GM18867 (cell line): Measurements from ENCODE around the gene CSAD.
"Not testable (repeated sequence)": the region's sequence is repeated elsewhere in the genome, so short reads cannot be mapped to it uniquely, and the experiment has no call there.

ENCODE experiments used
- ATAC-seq: cut with Tn5 transposase; IDR thresholded peaks from one replicate; pipeline ENCODE4 v1.9.1; 2021; ENCODE audit warnings: mild to moderate bottlenecking, moderate library complexity; ENCODE audit not compliant: unreplicated experiment

CSAD gene

GRCh38 chr12:53180931-53181645, 363 bp upstream of the CSAD start:
- peak; percentile 46 for ATAC-seq

GRCh38 chr12:53179687-53180219, 972 bp downstream of the CSAD start:
- peak; percentile 13 for ATAC-seq

- ATAC-seq, result not testable (repeated sequence)
Measured at GRCh38 chr12:53178803-53179202, 1.9 kb downstream of the CSAD start.

GRCh38 chr12:53177447-53177846, 3.3 kb downstream of the CSAD start:
- ATAC-seq, result not testable (repeated sequence)

GRCh38 chr12:53176750-53177149, 4.0 kb downstream of the CSAD start:
- ATAC-seq, result no peak

GRCh38 chr12:53174881-53175491, 5.7 kb downstream of the CSAD start:
- ATAC-seq, result no peak

- no peak for ATAC-seq
Measured at GRCh38 chr12:53173085-53173715, 7.5 kb downstream of the CSAD start.

- no peak for ATAC-seq
Measured at GRCh38 chr12:53172352-53172751, 8.4 kb downstream of the CSAD start.

GRCh38 chr12:53171725-53172329, 8.9 kb downstream of the CSAD start:
- no peak for ATAC-seq

GRCh38 chr12:53170876-53171724, 9.6 kb downstream of the CSAD start:
- no peak for ATAC-seq

GRCh38 chr12:53170215-53170614, 10.5 kb downstream of the CSAD start:
- ATAC-seq, result no peak

- ATAC-seq, result no peak
Measured at GRCh38 chr12:53169644-53170043, 11.1 kb downstream of the CSAD start.

GRCh38 chr12:53166837-53167236, 13.9 kb downstream of the CSAD start:
- no peak for ATAC-seq

- not testable (repeated sequence) for ATAC-seq
Measured at GRCh38 chr12:53163008-53163407, 17.7 kb downstream of the CSAD start.

GRCh38 chr12:53161119-53161911, 19.4 kb downstream of the CSAD start:
- no peak for ATAC-seq

- no peak for ATAC-seq
Measured at GRCh38 chr12:53160673-53161072, 20.1 kb downstream of the CSAD start.

GRCh38 chr12:53160000-53160399, 20.7 kb downstream of the CSAD start:
- no peak for ATAC-seq

GRCh38 chr12:53159195-53159839, 21.4 kb downstream of the CSAD start:
- ATAC-seq, result peak; percentile 71

GRCh38 chr12:53152390-53152789, 28.3 kb downstream of the CSAD start:
- ATAC-seq, result no peak
